Measurements from ENCODE around the gene ANKRD33. TPM values are rescaled to one million over a fixed set of nuclear protein-coding genes. Genes with fewer than 3 reads are reported as not detected.

The ANKRD33 gene
- total and polyA plus RNA-seq, 2 of the 8 experiments (the other 6 are each of a cell fraction or from before 2014, with no cell fraction given), result 0.41 to 0.53 TPM

- H3K9me3 ChIP-seq (ENCODE audit: insufficient read depth in 2 of 2, low read depth in 1 of 2, low read length in 1 of 2), result no peaks in the 10 kb centered on the region
- no peak overlapping the region for H3K23ac ChIP-seq (ENCODE audit: insufficient read length)
- ChIA-PET POLR2A (ENCODE audit: partially characterized antibody) (no interaction called here), CTCF (ENCODE audit: partially characterized antibody) (interaction anchor here (0.7 to 12.9 kb wide), 19 partner anchors 8 to 233 kb away, joined by 3 to 234 read pairs (median 5); partner anchors contain the start of genes ACVR1B, ACVRL1 and ATG101)
- no peaks in the 10 kb centered on the region for H3K79me1 ChIP-seq (ENCODE audit: low read depth, low read length)
- H3K14ac ChIP-seq (ENCODE audit: insufficient read length), result no peak overlapping the region
- no peak overlapping the region for H2AK5ac ChIP-seq (ENCODE audit: low read depth, low read length)
- no peak overlapping the region for H2BK12ac ChIP-seq (ENCODE audit: low read depth, low read length)
- H2BK5ac ChIP-seq (ENCODE audit: low read depth, low read length), result no peak overlapping the region
- no peak overlapping the region for H3K9ac ChIP-seq (replicated peaks in 1 of 4; ENCODE audit: extremely low read depth in 1 of 4, low read depth in 3 of 4, low read length in 3 of 4)
- no peak overlapping the region for H3K4ac ChIP-seq (replicated peaks; ENCODE audit: insufficient read length, low read depth, low read length)
- no peaks in the 10 kb centered on the region for H4K20me1 ChIP-seq (replicated peaks in 1 of 2; ENCODE audit: control insufficient read depth in 1 of 2, insufficient read depth in 2 of 2, low read length in 2 of 2)
- no peak overlapping the region for H4K91ac ChIP-seq (replicated peaks; ENCODE audit: insufficient read length, low read length)
- no peak overlapping the region for H2BK120ac ChIP-seq (replicated peaks; ENCODE audit: low read depth, low read length)
- no peak overlapping the region for H4K5ac ChIP-seq (ENCODE audit: insufficient read length, low read depth, low read length)
- no peak overlapping the region for H2AFZ ChIP-seq (ENCODE audit: low read length)
- H3K56ac ChIP-seq (replicated peaks; ENCODE audit: insufficient read length, low read depth, low read length), result no peak overlapping the region
- H2BK15ac ChIP-seq (ENCODE audit: low read length), result 0 out of 2 replicates have a peak overlapping the region, but pooled peaks have one; percentile 83
- H3K18ac ChIP-seq (ENCODE audit: extremely low read depth, low read length), result no peak overlapping the region
- no peaks in the 10 kb centered on the region for H3K36me3 ChIP-seq (ENCODE audit: control insufficient read depth in 2 of 4, insufficient read depth in 4 of 4, low read length in 3 of 4)
- no peaks in the 10 kb centered on the region; the same call in 1 of the 2 replicates for H3K23me2 ChIP-seq (ENCODE audit: low read depth, low read length)
- FAIRE-seq (no peak), DNase-seq (ENCODE audit: low read depth in 1 of 2, low spot score in 2 of 2) (no peak)
- no peak overlapping the region for H4K8ac ChIP-seq (ENCODE audit: extremely low read depth, insufficient read depth, low read length)
- 95% methylated on average over 6 of the region's 8 CpGs; no CpG with 5 or more reads in 1 of the 2 experiments for WGBS, 2 experiments (ENCODE audit: extremely low coverage in 1 of 2, insufficient coverage in 1 of 2, insufficient read length in 1 of 2, insufficient replicate concordance in 2 of 2, low coverage in 1 of 2, low lambda C conversion rate in 2 of 2, missing lambda C conversion rate in 1 of 2)
- H3K4me1 ChIP-seq (replicated peaks in 1 of 4; ENCODE audit: control insufficient read depth in 3 of 4, insufficient read depth in 4 of 4, low read length in 3 of 4), result peaks cover 0 to 8% (median 4%) of the 10 kb centered on the region in 4 experiments; a peak in 6 of 7 replicates
- H2BK20ac ChIP-seq (ENCODE audit: low read length), result no peak overlapping the region
- H3K4me3 ChIP-seq (ENCODE audit: extremely low read depth in 1 of 4, insufficient read depth in 2 of 4, low read depth in 3 of 4, low read length in 4 of 4), result no peak overlapping the region
- no peak overlapping the region for H3K27ac ChIP-seq (ENCODE audit: low read depth, low read length)
- peaks cover 0 to 8% (median 5%) of the 10 kb centered on the region in 4 experiments; a peak in 4 of 7 replicates for H3K27me3 ChIP-seq (replicated peaks in 1 of 4; ENCODE audit: control insufficient read depth in 3 of 4, extremely low read depth in 1 of 4, insufficient read depth in 3 of 4, low read length in 3 of 4)
- H3K4me2 ChIP-seq (ENCODE audit: insufficient read depth in 1 of 2, low read depth in 2 of 2, low read length in 2 of 2), result no peak overlapping the region
- H3K79me2 ChIP-seq (ENCODE audit: control insufficient read depth in 1 of 2, insufficient read depth in 2 of 2, low read length in 2 of 2), result no peaks in the 10 kb centered on the region
- TF ChIP-seq USF2 (IDR thresholded peaks at IDR 0.05; ENCODE audit: low read length), result no peak
- TF ChIP-seq TBP (IDR thresholded peaks at IDR 0.05; ENCODE audit: low read depth, low read length), result no peak
- TF ChIP-seq CTBP2 (IDR thresholded peaks at IDR 0.05; ENCODE audit: borderline replicate concordance, insufficient read depth, insufficient read length, low read length), result no peak
- no peak for TF ChIP-seq EGR1 (IDR thresholded peaks at IDR 0.05; ENCODE audit: borderline replicate concordance, low read depth, low read length)
- no peak for TF ChIP-seq SIRT6 (IDR thresholded peaks at IDR 0.05; ENCODE audit: low read length)
- TF ChIP-seq SUZ12 (IDR thresholded peaks at IDR 0.05; ENCODE audit: low read length), result no peak
- TF ChIP-seq RXRA (IDR thresholded peaks at IDR 0.05; ENCODE audit: insufficient read depth, low read depth, low read length), result no peak
- no peak for TF ChIP-seq TCF12 (IDR thresholded peaks at IDR 0.05; ENCODE audit: low read depth, low read length)
- TF ChIP-seq ATF2 (IDR thresholded peaks at IDR 0.05; ENCODE audit: low read length), result no peak
- no peak for TF ChIP-seq BRCA1 (IDR thresholded peaks at IDR 0.05; ENCODE audit: low read depth, low read length)
- no peak for TF ChIP-seq BCL11A (IDR thresholded peaks at IDR 0.05; ENCODE audit: low read depth in 2 of 2, low read length in 2 of 2)
Observed at GRCh38 chr12:51926064-51926632, 38.2 kb downstream of the ANKRD33 start.

Data from H1 (cell line).